Smooth muscle cell (in vitro differentiated cells): ENCODE data around the gene CACNA1B. TPM values are rescaled to one million over a fixed set of nuclear protein-coding genes. Genes with fewer than 3 reads are reported as not detected.

Source experiments
- DNase-seq: peaks from one replicate; lab custom pipeline; 2025; ENCODE audit not compliant: unreplicated experiment; lab: John Stamatoyannopoulos, UW
- H2AFZ ChIP-seq: fragments of 200-600 bp; sonication (generic); 2 replicates; pipeline ENCODE4 v1.6.0; 2016; ENCODE audit warnings: antibody characterized with exemption, low read depth, mild to moderate bottlenecking
- H3F3A ChIP-seq: fragments of 200-600 bp; sonication (generic); 2 replicates; pipeline ENCODE4 v1.6.0; 2017; ENCODE audit warnings: antibody characterized with exemption, low read depth
- H3K27ac ChIP-seq: fragments of 200-600 bp; sonication (generic); 2 replicates; pipeline ENCODE4 v1.5.1; 2016; ENCODE audit warnings: low read depth, mild to moderate bottlenecking
- H3K27me3 ChIP-seq: fragments of 200-600 bp; sonication (generic); 2 replicates; pipeline ENCODE4 v1.6.1; 2016; ENCODE audit warnings: low read depth, mild to moderate bottlenecking
- H3K36me3 ChIP-seq: fragments of 200-600 bp; sonication (generic); 2 replicates; pipeline ENCODE4 v1.5.1; 2016; ENCODE audit warnings: low read depth
- H3K4me1 ChIP-seq: fragments of 200-600 bp; sonication (generic); 2 replicates; pipeline ENCODE4 v1.5.1; 2016; ENCODE audit warnings: low read depth
- H3K4me2 ChIP-seq: fragments of 200-600 bp; sonication (generic); 2 replicates; pipeline ENCODE4 v1.6.0; 2016; ENCODE audit warnings: mild to moderate bottlenecking
- H3K4me3 ChIP-seq: fragments of 200-600 bp; sonication (generic); 2 replicates; pipeline ENCODE4 v1.5.1; 2016; ENCODE audit warnings: mild to moderate bottlenecking
- H3K79me2 ChIP-seq: fragments of 200-600 bp; sonication (generic); 2 replicates; pipeline ENCODE4 v1.6.0; 2016; ENCODE audit warnings: low read depth, mild to moderate bottlenecking
- H3K9ac ChIP-seq: fragments of 200-600 bp; sonication (generic); 2 replicates; pipeline ENCODE4 v1.6.0; 2016; ENCODE audit warnings: low read depth
- H3K9me3 ChIP-seq: fragments of 200-600 bp; sonication (generic); replicated peaks from 2 replicates; pipeline ENCODE4 v1.5.1; 2016; ENCODE audit warnings: low read depth
- H4K20me1 ChIP-seq: fragments of 200-600 bp; sonication (generic); 2 replicates; pipeline ENCODE4 v1.6.0; 2016; ENCODE audit warnings: low read depth
- CTCF ChIP-seq: fragments of 200-600 bp; sonication (generic); IDR thresholded peaks from 2 replicates; pipeline ENCODE4 v1.5.1; 2017; ENCODE audit warnings: borderline replicate concordance, mild to moderate bottlenecking, antibody characterized with exemption; ENCODE audit not compliant: insufficient read depth, poor library complexity, severe bottlenecking
- WGBS: methylation state at CpG from one replicate; pipeline ENCODE4 v1.1.7; 2016; ENCODE audit warnings: low lambda C conversion rate; 5-methylcytosine and 5-hydroxymethylcytosine counted together
- polyA plus RNA-seq: library from polyadenylated mRNA; unstranded; fragments of >200 nt; fragmentation: Nextera tagmentation; extraction: Ambion mirVana; gene quantifications from 2 replicates; pipeline ENCODE4 v1.2.1, GENCODE V29; 2016
- total RNA-seq: library from RNA; depleted of rRNA; stranded (reverse); fragments of >200 nt; gene quantifications from 2 replicates; pipeline ENCODE4 v1.2.3, GENCODE V29; 2014

Gene CACNA1B
- total and polyA plus RNA-seq, 2 experiments from 2014 or later = 0.09 to 0.23 TPM

- H3K9me3 ChIP-seq = no peaks in the 10 kb centered on the region
- DNase-seq = no peak
- no peak overlapping the region for H3K27ac ChIP-seq
- H3F3A ChIP-seq = no peaks in the 10 kb centered on the region
- WGBS = 89% methylated on average over 6 of the region's 6 CpGs
- no peaks in the 10 kb centered on the region for H3K79me2 ChIP-seq
- no peak overlapping the region for H2AFZ ChIP-seq
- H3K9ac ChIP-seq = no peak overlapping the region
- no peak overlapping the region for H3K4me3 ChIP-seq
- H4K20me1 ChIP-seq = no peaks in the 10 kb centered on the region
- no peaks in the 10 kb centered on the region for H3K36me3 ChIP-seq
- H3K4me2 ChIP-seq = no peak overlapping the region
- H3K4me1 ChIP-seq = peaks cover 4% of the 10 kb centered on the region
- no peaks in the 10 kb centered on the region for H3K27me3 ChIP-seq
- no peak for TF ChIP-seq CTCF
Measured at GRCh38 chr9:138103111-138103848, 225.7 kb downstream of the CACNA1B start.

- no peak overlapping the region for H3K9ac ChIP-seq
- WGBS = 98% methylated on average over 3 of the region's 3 CpGs
Measured at GRCh38 chr9:138103849-138104206, 226.2 kb downstream of the CACNA1B start.

GRCh38 chr9:138104251-138105122 is 226.9 kb downstream of the CACNA1B start:
- Histone ChIP-seq H4K20me1 (no peaks in the 10 kb centered on the region), H3K4me3 (no peak overlapping the region), H3K4me1 (peaks cover 4% of the 10 kb centered on the region), H3K79me2 (no peaks in the 10 kb centered on the region), H3K27me3 (no peaks in the 10 kb centered on the region), H3K27ac (no peak overlapping the region), H3K9me3 (no peaks in the 10 kb centered on the region), H3K4me2 (no peak overlapping the region), H3K9ac (no peak overlapping the region), H3K36me3 (no peaks in the 10 kb centered on the region), H3F3A (no peaks in the 10 kb centered on the region), H2AFZ (no peak overlapping the region)
- DNase-seq = no peak
- WGBS = 88% methylated on average over 14 of the region's 14 CpGs
- no peak for TF ChIP-seq CTCF

More at GRCh38 chr9:138103849-138104206, 226.2 kb downstream of the CACNA1B start:
- Histone ChIP-seq H4K20me1 (no peaks in the 10 kb centered on the region), H3F3A (no peaks in the 10 kb centered on the region), H3K27me3 (no peaks in the 10 kb centered on the region), H3K4me3 (no peak overlapping the region), H2AFZ (no peak overlapping the region), H3K27ac (no peak overlapping the region), H3K9me3 (no peaks in the 10 kb centered on the region), H3K79me2 (no peaks in the 10 kb centered on the region), H3K36me3 (no peaks in the 10 kb centered on the region), H3K4me1 (peaks cover 4% of the 10 kb centered on the region), H3K4me2 (no peak overlapping the region)
- no peak for DNase-seq
- TF ChIP-seq CTCF = no peak
